H9 (cell line): ENCODE results near the gene SEMA4D. TPM values are rescaled to one million over a fixed set of nuclear protein-coding genes. Genes with fewer than 3 reads are reported as not detected.

Experiments used
- DNase-seq: peaks from one replicate; pipeline ENCODE4 v3.0.0-alpha.2; 2017
- H2AFZ ChIP-seq: one replicate; pipeline ENCODE4 v1.6.1; 2013; ENCODE audit warnings: mild to moderate bottlenecking, low read length, control low read depth, moderate library complexity
- H2AK5ac ChIP-seq: 2 replicates; pipeline ENCODE4 v1.6.1; 2013; ENCODE audit warnings: low read length, control low read depth, mixed read lengths; ENCODE audit not compliant: insufficient read length
- H2BK120ac ChIP-seq: one replicate; pipeline ENCODE4 v1.6.1; 2013; ENCODE audit warnings: low read depth, mild to moderate bottlenecking, low read length, control low read depth, inconsistent platforms; ENCODE audit not compliant: poor library complexity, severe bottlenecking
- H2BK12ac ChIP-seq: 2 replicates; pipeline ENCODE4 v1.6.1; 2013; ENCODE audit warnings: low read length, control low read depth, mixed read lengths, low read depth; ENCODE audit not compliant: insufficient read length
- H2BK15ac ChIP-seq: 2 replicates; pipeline ENCODE4 v1.6.1; 2013; ENCODE audit warnings: low read depth, low read length, control low read depth
- H2BK20ac ChIP-seq: one replicate; pipeline ENCODE4 v1.6.1; 2013; ENCODE audit warnings: low read depth, mild to moderate bottlenecking, low read length, control low read depth, inconsistent platforms; ENCODE audit not compliant: poor library complexity, severe bottlenecking
- H2BK5ac ChIP-seq: 2 replicates; pipeline ENCODE4 v1.6.1; 2013; ENCODE audit warnings: low read length, control low read depth, mixed read lengths; ENCODE audit not compliant: insufficient read length
- H3K14ac ChIP-seq: 2 replicates; pipeline ENCODE4 v1.6.1; 2013; ENCODE audit warnings: low read length, control low read depth; ENCODE audit not compliant: insufficient read depth
- H3K18ac ChIP-seq: 2 replicates; pipeline ENCODE4 v1.6.1; 2013; ENCODE audit warnings: low read depth, mild to moderate bottlenecking, mixed read lengths, low read length, control low read depth; ENCODE audit not compliant: insufficient read length
- H3K23ac ChIP-seq: 2 replicates; pipeline ENCODE4 v1.6.1; 2013; ENCODE audit warnings: low read length, control low read depth, mixed read lengths, low read depth; ENCODE audit not compliant: insufficient read length
- H3K23me2 ChIP-seq: 2 replicates; pipeline ENCODE4 v1.6.1; 2013; ENCODE audit warnings: low read depth, mild to moderate bottlenecking, mixed read lengths, low read length, control low read depth; ENCODE audit not compliant: insufficient read length, poor library complexity, severe bottlenecking
- H3K27ac ChIP-seq: 2 replicates; pipeline ENCODE4 v1.5.1; 2013; ENCODE audit warnings: low read length, control low read depth, mixed read lengths, low read depth; ENCODE audit not compliant: insufficient read length
- H3K27me3 ChIP-seq: 2 replicates; pipeline ENCODE4 v1.6.1; 2013; ENCODE audit warnings: low read length, control low read depth, inconsistent platforms; ENCODE audit not compliant: insufficient read depth
- H3K4ac ChIP-seq: 2 replicates; pipeline ENCODE4 v1.6.1; 2013; ENCODE audit warnings: low read depth, mild to moderate bottlenecking, control low read depth, inconsistent platforms, low read length, moderate library complexity
- H3K4me1 ChIP-seq: 2 replicates; pipeline ENCODE4 v1.6.1; 2013; ENCODE audit warnings: low read length, control low read depth, inconsistent platforms; ENCODE audit not compliant: insufficient read depth
- H3K4me2 ChIP-seq: 2 replicates; pipeline ENCODE4 v1.6.1; 2013; ENCODE audit warnings: low read length, control low read depth, mixed read lengths; ENCODE audit not compliant: insufficient read length, insufficient read depth
- H3K56ac ChIP-seq: 2 replicates; pipeline ENCODE4 v1.6.1; 2013; ENCODE audit warnings: low read depth, mild to moderate bottlenecking, mixed read lengths, low read length, control low read depth; ENCODE audit not compliant: insufficient read length
- H3K79me1 ChIP-seq: 2 replicates; pipeline ENCODE4 v1.6.1; 2013; ENCODE audit warnings: low read depth, mild to moderate bottlenecking, moderate library complexity, low read length, control low read depth, inconsistent platforms; ENCODE audit not compliant: insufficient read depth, poor library complexity, severe bottlenecking
- H3K79me2 ChIP-seq: 2 replicates; pipeline ENCODE4 v1.6.1; 2013; ENCODE audit warnings: low read length, control low read depth, inconsistent platforms; ENCODE audit not compliant: insufficient read depth
- H3K9ac ChIP-seq: 2 replicates; pipeline ENCODE4 v1.6.1; 2013; ENCODE audit warnings: low read length, control low read depth, mixed read lengths; ENCODE audit not compliant: insufficient read length; ENCODE audit errors: extremely low read depth
- H3K9me3 ChIP-seq: one replicate; pipeline ENCODE4 v1.6.1; 2013; ENCODE audit warnings: low read depth, low read length, inconsistent platforms; ENCODE audit not compliant: control insufficient read depth
- H3T11ph ChIP-seq: one replicate; pipeline ENCODE4 v1.6.1; 2013; ENCODE audit warnings: mild to moderate bottlenecking, low read length, control low read depth, inconsistent platforms
- H4K20me1 ChIP-seq: one replicate; pipeline ENCODE4 v1.6.1; 2013; ENCODE audit not compliant: control insufficient read depth, insufficient read length, insufficient read depth
- H4K5ac ChIP-seq: 2 replicates; pipeline ENCODE4 v1.6.1; 2013; ENCODE audit warnings: low read depth, mild to moderate bottlenecking, mixed read lengths, low read length, control low read depth; ENCODE audit not compliant: insufficient read length
- H4K8ac ChIP-seq: replicated peaks from 2 replicates; pipeline ENCODE4 v1.6.1; 2013; ENCODE audit warnings: low read length, control low read depth, mixed read lengths, low read depth; ENCODE audit not compliant: insufficient read length
- H4K91ac ChIP-seq: 2 replicates; pipeline ENCODE4 v1.6.1; 2013; ENCODE audit warnings: low read depth, mild to moderate bottlenecking, moderate library complexity, mixed read lengths, low read length, control low read depth; ENCODE audit not compliant: insufficient read length
- H3K27ac Mint-ChIP-seq, 3 experiments: 2 replicates in 2 of 3; 3 replicates in 1 of 3; pipeline ENCODE4 v1.8.0; 2020 to 2021; ENCODE audit warnings: mixed read lengths in 3 of 3, mild to moderate bottlenecking in 1 of 3, moderate library complexity in 1 of 3
- H3K27me3 Mint-ChIP-seq: 2 replicates; pipeline ENCODE4 v1.8.0; 2021; ENCODE audit warnings: low read depth, mild to moderate bottlenecking, moderate library complexity, mixed read lengths
- H3K36me3 Mint-ChIP-seq, 3 experiments: 2 replicates in 2 of 3; 3 replicates in 1 of 3; pipeline ENCODE4 v1.8.0; 2020 to 2021; ENCODE audit warnings: low read depth in 3 of 3, mixed read lengths in 3 of 3; ENCODE audit not compliant: insufficient read depth in 1 of 3
- H3K4me1 Mint-ChIP-seq, 2 experiments: 2 replicates each; pipeline ENCODE4 v1.8.0; 2020; ENCODE audit warnings: mixed read lengths in 2 of 2
- H3K4me3 Mint-ChIP-seq, 2 experiments: 2 replicates in 1 of 2; 3 replicates in 1 of 2; pipeline ENCODE4 v1.8.0; 2020 to 2021; ENCODE audit warnings: mild to moderate bottlenecking in 2 of 2, mixed read lengths in 2 of 2, moderate library complexity in 1 of 2
- H3K9me3 Mint-ChIP-seq, 2 experiments: 2 replicates in 1 of 2; 3 replicates in 1 of 2; pipeline ENCODE4 v1.8.0; 2020; ENCODE audit warnings: mild to moderate bottlenecking in 2 of 2, mixed read lengths in 2 of 2, moderate library complexity in 1 of 2
- CTCF ChIP-seq: fragments of 200-600 bp; sonication (generic); conservative IDR thresholded peaks from 3 replicates; pipeline ENCODE4 v1.8.0; 2021; ENCODE audit warnings: antibody characterized with exemption, mild to moderate bottlenecking
- whole genome bisulfite sequencing: extraction: QIAGEN DNeasy Blood & Tissue Kit; methylation state at CpG from one replicate; pipeline ENCODE4 v1.1.7; 2013; ENCODE audit warnings: missing lambda C conversion rate, low lambda C conversion rate, mixed read lengths; ENCODE audit not compliant: insufficient read length; ENCODE audit errors: extremely low coverage; 5-methylcytosine and 5-hydroxymethylcytosine counted together
- total RNA-seq: library from RNA; stranded (reverse); gene quantifications from 2 replicates; pipeline ENCODE4 v1.2.1, GENCODE V29; 2021

The SEMA4D gene
- total RNA-seq, 1 experiment from 2014 or later: 47.2 TPM

DNA sequence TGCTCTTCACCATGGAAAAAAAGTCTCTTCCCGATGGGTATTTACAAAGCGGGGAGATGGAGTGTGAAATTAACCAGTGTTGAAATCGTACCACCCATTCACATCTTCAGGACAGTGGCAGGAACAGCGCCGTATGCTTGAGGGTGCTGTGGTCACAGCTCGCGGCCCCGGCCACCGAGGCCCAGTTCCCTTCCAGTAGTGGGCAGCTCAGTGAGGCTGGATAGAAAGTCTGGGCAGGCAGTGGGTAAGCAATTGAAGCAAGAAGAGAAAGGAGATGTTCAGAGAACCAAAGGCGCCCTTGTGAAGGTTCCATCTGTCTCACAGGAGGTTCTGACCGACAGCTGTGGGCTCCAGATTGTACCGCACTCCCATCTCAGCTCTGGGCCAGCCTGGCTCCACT, 120.5 kb downstream of the SEMA4D start:
- Mint-ChIP-seq H3K4me3 (no peak overlapping the region), H3K36me3 (peaks cover 12 to 52% (median 47%) of the 10 kb centered on the region in 3 experiments; a peak in 6 of 7 replicates), H3K27ac (peak overlapping the region; percentile 35 to 49 (median 36); a peak in 2 of 7 replicates), H3K4me1 (peaks cover 3 to 5% of the 10 kb centered on the region in 2 experiments; a peak in 2 of 4 replicates), H3K9me3 (no peaks in the 10 kb centered on the region), H3K27me3 (no peaks in the 10 kb centered on the region)
- no peak overlapping the region for H3T11ph ChIP-seq
- no peak overlapping the region for H2BK12ac ChIP-seq
- no peak overlapping the region for H2AFZ ChIP-seq
- H3K9me3 ChIP-seq: no peaks in the 10 kb centered on the region
- no peak overlapping the region for H3K4me2 ChIP-seq
- H3K79me2 ChIP-seq: no peaks in the 10 kb centered on the region
- no peak for DNase-seq
- no peak overlapping the region for H2AK5ac ChIP-seq
- no peaks in the 10 kb centered on the region for H3K79me1 ChIP-seq
- no CpG with 5 or more reads among the region's 12 CpGs for WGBS
- H3K27ac ChIP-seq: no peak overlapping the region
- no peak overlapping the region for H2BK120ac ChIP-seq
- no peak overlapping the region for H3K4ac ChIP-seq
- H4K20me1 ChIP-seq: no peaks in the 10 kb centered on the region
- H4K5ac ChIP-seq: no peak overlapping the region
- no peak overlapping the region for H3K56ac ChIP-seq
- H3K9ac ChIP-seq: no peak overlapping the region
- no peaks in the 10 kb centered on the region for H3K27me3 ChIP-seq
- H3K14ac ChIP-seq: no peak overlapping the region
- no peak overlapping the region for H4K91ac ChIP-seq
- no peak for TF ChIP-seq CTCF
- H2BK5ac ChIP-seq: no peak overlapping the region
- H4K8ac ChIP-seq: no peak overlapping the region
- H2BK15ac ChIP-seq: no peak overlapping the region
- H3K23ac ChIP-seq: no peak overlapping the region
- H3K4me1 ChIP-seq: no peaks in the 10 kb centered on the region
- H3K18ac ChIP-seq: no peak overlapping the region
- H2BK20ac ChIP-seq: no peak overlapping the region
- no peaks in the 10 kb centered on the region for H3K23me2 ChIP-seq
